HepG2 (cell line): ENCODE data around the gene FAM217B. TPM values are rescaled to one million over a fixed set of nuclear protein-coding genes. Genes with fewer than 3 reads are reported as not detected.
A peak's percentile ranks its signal among the peaks of the same experiment; 100 is the strongest.

ENCODE experiments used
- ATAC-seq: fragments of 200-7000 bp; cut with Tn5 transposase; 3 replicates; pipeline ENCODE4 v1.9.1; 2020; ENCODE audit warnings: mild to moderate bottlenecking, moderate library complexity
- BruUV-seq: library from RNA; stranded (reverse); fragments of 400-500 nt; replicated peaks from 2 replicates; lab custom pipeline; 2021; lab: Mats Ljungman, UMichigan
- CTCF ChIA-PET: fragments of 300-600 bp; formaldehyde crosslinking; extraction: SDS; loops from one replicate; lab custom pipeline; 2021; ENCODE audit warnings: low total read pairs, inconsistent platforms, low intra/inter-chr PET ratio; lab: Yijun Ruan, JAX
- POLR2A ChIA-PET: fragments of 350-600 bp; sonication (Branson Sonifier 250); formaldehyde crosslinking; loops from one replicate; lab custom pipeline; 2020; ENCODE audit warnings: antibody characterized with exemption, inconsistent platforms; lab: Yijun Ruan, JAX
- DNase-seq: peaks from one replicate; pipeline ENCODE4 v3.0.0-alpha.2; 2015; ENCODE audit warnings: low spot score
- FAIRE-seq: peaks from 3 replicates; lab custom pipeline; 2011; peaks lifted over from hg19 to GRCh38; lab: Jason Lieb, UNC
- H2AFZ ChIP-seq: one replicate; pipeline ENCODE4 v1.6.1; 2011; ENCODE audit warnings: low read length, inconsistent platforms
- H3K27ac ChIP-seq: fragments of 300-600 bp; 3 replicates; pipeline ENCODE4 v1.8.0; 2011; ENCODE audit warnings: mixed run types, mild to moderate bottlenecking, mixed read lengths, low read length, inconsistent platforms; ENCODE audit not compliant: insufficient read depth; ENCODE audit errors: extremely low read length
- H3K27me3 ChIP-seq, 2 experiments: fragments of 200-600 bp in 1 of 2; 2 replicates in 1 of 2; 3 replicates in 1 of 2; pipeline versions ENCODE4 v1.6.0 to v1.8.0; 2011; ENCODE audit warnings: low read length in 2 of 2, mild to moderate bottlenecking in 2 of 2, moderate library complexity in 2 of 2, inconsistent platforms in 1 of 2; ENCODE audit not compliant: insufficient read depth in 2 of 2, control insufficient read depth in 1 of 2
- H3K36me3 ChIP-seq, 2 experiments: fragments of 200-600 bp in 1 of 2; replicated peaks in 1 of 2; 2 replicates in 1 of 2; 3 replicates in 1 of 2; pipeline versions ENCODE4 v1.5.1 to v1.8.0; 2011; ENCODE audit warnings: low read length in 2 of 2, inconsistent platforms in 1 of 2; ENCODE audit not compliant: insufficient read depth in 2 of 2, control insufficient read depth in 1 of 2
- H3K4me1 ChIP-seq: 2 replicates; pipeline ENCODE4 v1.5.1; 2012; ENCODE audit warnings: low read length, inconsistent platforms; ENCODE audit not compliant: insufficient read depth
- H3K4me2 ChIP-seq: 2 replicates; pipeline ENCODE4 v1.6.0; 2011; ENCODE audit warnings: low read depth, low read length, inconsistent platforms
- H3K4me3 ChIP-seq, 3 experiments: fragments of 200-600 bp in 1 of 3; sonication (generic), shearing (Covaris generic) in 1 of 3; replicated peaks in 1 of 3; 2 replicates each; pipeline ENCODE4 v1.5.1; 2011 to 2016; ENCODE audit warnings: low read length in 3 of 3, inconsistent platforms in 2 of 3, low read depth in 2 of 3, mild to moderate bottlenecking in 2 of 3, control low read depth in 1 of 3, mixed read lengths in 1 of 3; ENCODE audit not compliant: insufficient read depth in 1 of 3
- H3K79me2 ChIP-seq: one replicate; pipeline ENCODE4 v1.6.1; 2011; ENCODE audit warnings: low read length, inconsistent platforms; ENCODE audit not compliant: insufficient read depth
- H3K9ac ChIP-seq: 2 replicates; pipeline ENCODE4 v1.6.0; 2011; ENCODE audit warnings: mild to moderate bottlenecking, low read depth, low read length, inconsistent platforms; ENCODE audit not compliant: insufficient read depth
- H3K9me3 ChIP-seq: 2 replicates; pipeline ENCODE4 v1.5.1; 2012; ENCODE audit warnings: mild to moderate bottlenecking, low read length
- H4K20me1 ChIP-seq: 2 replicates; pipeline ENCODE4 v1.6.0; 2011; ENCODE audit warnings: inconsistent platforms, mild to moderate bottlenecking, low read length, moderate library complexity; ENCODE audit not compliant: insufficient read depth
- CTCF ChIP-seq: sonication (generic); formaldehyde crosslinking; IDR thresholded peaks from 2 replicates; pipeline ENCODE4 v1.5.0; 2020; ENCODE audit warnings: mild to moderate bottlenecking, missing genetic modification reagents, moderate library complexity
- HOXA9 ChIP-seq: sonication (generic); formaldehyde crosslinking; IDR thresholded peaks from 2 replicates; pipeline ENCODE4 v1.8.1; 2022; ENCODE audit warnings: missing genetic modification reagents, mild to moderate bottlenecking, moderate library complexity, borderline replicate concordance
- STAG1 ChIP-seq: sonication (generic); formaldehyde crosslinking; IDR thresholded peaks from 2 replicates; pipeline ENCODE4 v1.4.0; 2020; ENCODE audit warnings: missing genetic modification reagents
- ZMYM4 ChIP-seq: sonication (generic); formaldehyde crosslinking; IDR thresholded peaks from 2 replicates; pipeline ENCODE4 v1.8.1; 2023; ENCODE audit warnings: mild to moderate bottlenecking, missing genetic modification reagents
- ZNF496 ChIP-seq: sonication (generic); formaldehyde crosslinking; IDR thresholded peaks from 2 replicates; pipeline ENCODE4 v1.8.1; 2023; ENCODE audit warnings: mild to moderate bottlenecking, moderate library complexity, missing genetic modification reagents; ENCODE audit not compliant: insufficient replicate concordance
- WGBS: methylation state at CpG from one replicate; pipeline ENCODE4 v1.1.6; 2017; ENCODE audit warnings: low lambda C conversion rate; 5-methylcytosine and 5-hydroxymethylcytosine counted together
- in situ Hi-C: cut with HindIII; loops from 2 replicates; pipeline ENCODE4 v1.10.0; 2017; ENCODE audit warnings: low pct_unique_long_range_greater_than_20kb; ENCODE audit not compliant: extremely low pct_ligation_motif_present
- intact Hi-C: fragments of 100-400 bp; cut with micrococcal nuclease; formaldehyde crosslinking; loops from one replicate; pipeline ENCODE4 v1.10.0; 2022; ENCODE audit not compliant: unreplicated experiment
- polyA plus RNA-seq, 8 experiments: library from polyadenylated mRNA; depleted of rRNA in 3 of 8; stranded (reverse) in 7 of 8; unstranded in 1 of 8; fragments of >200 nt; fragmentation: Illumina TruSeq in 4 of 8; extraction: Trizol in 4 of 8; gene quantifications; 2 replicates each; pipeline versions ENCODE4 v1.2.1 to v1.2.3, GENCODE V29; 2011 to 2016; ENCODE audit warnings: low read depth in 4 of 8, missing spikeins in 1 of 8, mixed read lengths in 1 of 8; ENCODE audit not compliant: insufficient read depth in 1 of 8
- total RNA-seq, 5 experiments: library from RNA; depleted of rRNA; stranded (reverse); fragments of >200 nt; fragmentation: Illumina TruSeq; extraction: Trizol; gene quantifications; 2 replicates each; pipeline ENCODE4 v1.2.3, GENCODE V29; 2016; ENCODE audit warnings: low read depth in 1 of 5
- TF ChIP-seq, protein P1 (sequence below): sonication (generic); formaldehyde crosslinking; IDR thresholded peaks from 2 replicates; pipeline ENCODE4 v1.4.0; 2020; ENCODE audit warnings: missing genetic modification reagents

FAM217B gene
- total and polyA plus RNA-seq, 2 of the 13 experiments (the other 11 are each of a cell fraction or from before 2014, with no cell fraction given): 11.1 to 14.3 TPM

DNA sequence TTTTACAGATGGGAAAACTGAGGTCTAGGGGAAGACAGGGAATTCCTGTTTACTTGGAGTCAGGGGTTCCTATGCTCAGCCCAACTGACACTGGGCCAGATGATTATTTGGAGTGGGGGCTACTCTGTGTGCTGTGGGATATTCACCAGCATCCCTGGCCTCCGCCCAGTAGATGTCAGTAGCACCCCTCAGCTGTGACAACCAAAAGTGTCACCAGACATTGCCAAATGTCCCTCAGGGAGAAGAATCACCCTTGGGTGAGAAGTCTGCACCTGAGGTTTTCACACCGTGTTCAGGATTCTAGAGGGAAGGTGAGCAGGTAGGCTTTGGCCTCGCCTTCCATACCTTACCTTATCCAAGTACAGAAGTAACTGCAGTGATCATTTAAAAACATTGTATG, 45.7 kb downstream of the FAM217B start:
- Histone ChIP-seq H2AFZ (no peak overlapping the region), H3K27me3 (no peaks in the 10 kb centered on the region), H3K36me3 (no peaks in the 10 kb centered on the region), H3K4me2 (no peak overlapping the region), H3K9me3 (no peaks in the 10 kb centered on the region), H3K4me3 (no peak overlapping the region), H3K4me1 (no peaks in the 10 kb centered on the region), H4K20me1 (no peaks in the 10 kb centered on the region), H3K27ac (no peak overlapping the region), H3K9ac (no peak overlapping the region), H3K79me2 (no peaks in the 10 kb centered on the region)
- peak; percentile 25; the same call in 1 of the 2 replicates for TF ChIP-seq STAG1 (CRISPR knock-in tag)
- TF ChIP-seq CTCF (CRISPR knock-in tag): peak; percentile 42
- peak; percentile 48; the same call in 1 of the 2 replicates for TF ChIP-seq ZMYM4 (CRISPR knock-in tag)
- TF ChIP-seq HOXA9 (CRISPR knock-in tag): no peak
- TF ChIP-seq ZNF496 (CRISPR knock-in tag): no peak
- TF ChIP-seq, protein P1, sequence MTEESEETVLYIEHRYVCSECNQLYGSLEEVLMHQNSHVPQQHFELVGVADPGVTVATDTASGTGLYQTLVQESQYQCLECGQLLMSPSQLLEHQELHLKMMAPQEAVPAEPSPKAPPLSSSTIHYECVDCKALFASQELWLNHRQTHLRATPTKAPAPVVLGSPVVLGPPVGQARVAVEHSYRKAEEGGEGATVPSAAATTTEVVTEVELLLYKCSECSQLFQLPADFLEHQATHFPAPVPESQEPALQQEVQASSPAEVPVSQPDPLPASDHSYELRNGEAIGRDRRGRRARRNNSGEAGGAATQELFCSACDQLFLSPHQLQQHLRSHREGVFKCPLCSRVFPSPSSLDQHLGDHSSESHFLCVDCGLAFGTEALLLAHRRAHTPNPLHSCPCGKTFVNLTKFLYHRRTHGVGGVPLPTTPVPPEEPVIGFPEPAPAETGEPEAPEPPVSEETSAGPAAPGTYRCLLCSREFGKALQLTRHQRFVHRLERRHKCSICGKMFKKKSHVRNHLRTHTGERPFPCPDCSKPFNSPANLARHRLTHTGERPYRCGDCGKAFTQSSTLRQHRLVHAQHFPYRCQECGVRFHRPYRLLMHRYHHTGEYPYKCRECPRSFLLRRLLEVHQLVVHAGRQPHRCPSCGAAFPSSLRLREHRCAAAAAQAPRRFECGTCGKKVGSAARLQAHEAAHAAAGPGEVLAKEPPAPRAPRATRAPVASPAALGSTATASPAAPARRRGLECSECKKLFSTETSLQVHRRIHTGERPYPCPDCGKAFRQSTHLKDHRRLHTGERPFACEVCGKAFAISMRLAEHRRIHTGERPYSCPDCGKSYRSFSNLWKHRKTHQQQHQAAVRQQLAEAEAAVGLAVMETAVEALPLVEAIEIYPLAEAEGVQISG: peak; percentile 96
- 27% methylated on average over 3 of the region's 3 CpGs for WGBS
- ATAC-seq (peak; percentile 71), FAIRE-seq (no peak), DNase-seq (no peak)
- ChIA-PET POLR2A (no interaction called here), CTCF (no interaction called here)
- in situ Hi-C loops (no loop called here), intact Hi-C loops (no loop called here)
- BruUV-seq: no TSS peak
